ENCODE data around the gene KMT2A.
"Not testable (repeated sequence)": the region's sequence is repeated elsewhere in the genome, so short reads cannot be mapped to it uniquely, and the experiment has no call there.

GRCh38 chr11:118571701-118572060 lies 135.4 kb downstream of the KMT2A start:
- not testable (repeated sequence) for TF ChIP-seq CTCF, POLR2A (IDR thresholded peaks at IDR 0.05)
